Effector CD8-positive, alpha-beta T cell (primary cell): ENCODE measurements around the gene SCN8A.
"Not testable (repeated sequence)": the region's sequence is repeated elsewhere in the genome, so short reads cannot be mapped to it uniquely, and the experiment has no call there.

ENCODE experiments used
- DNase-seq: peaks from one replicate; lab custom pipeline; 2025; lab: John Stamatoyannopoulos, UW

Gene SCN8A

DNA sequence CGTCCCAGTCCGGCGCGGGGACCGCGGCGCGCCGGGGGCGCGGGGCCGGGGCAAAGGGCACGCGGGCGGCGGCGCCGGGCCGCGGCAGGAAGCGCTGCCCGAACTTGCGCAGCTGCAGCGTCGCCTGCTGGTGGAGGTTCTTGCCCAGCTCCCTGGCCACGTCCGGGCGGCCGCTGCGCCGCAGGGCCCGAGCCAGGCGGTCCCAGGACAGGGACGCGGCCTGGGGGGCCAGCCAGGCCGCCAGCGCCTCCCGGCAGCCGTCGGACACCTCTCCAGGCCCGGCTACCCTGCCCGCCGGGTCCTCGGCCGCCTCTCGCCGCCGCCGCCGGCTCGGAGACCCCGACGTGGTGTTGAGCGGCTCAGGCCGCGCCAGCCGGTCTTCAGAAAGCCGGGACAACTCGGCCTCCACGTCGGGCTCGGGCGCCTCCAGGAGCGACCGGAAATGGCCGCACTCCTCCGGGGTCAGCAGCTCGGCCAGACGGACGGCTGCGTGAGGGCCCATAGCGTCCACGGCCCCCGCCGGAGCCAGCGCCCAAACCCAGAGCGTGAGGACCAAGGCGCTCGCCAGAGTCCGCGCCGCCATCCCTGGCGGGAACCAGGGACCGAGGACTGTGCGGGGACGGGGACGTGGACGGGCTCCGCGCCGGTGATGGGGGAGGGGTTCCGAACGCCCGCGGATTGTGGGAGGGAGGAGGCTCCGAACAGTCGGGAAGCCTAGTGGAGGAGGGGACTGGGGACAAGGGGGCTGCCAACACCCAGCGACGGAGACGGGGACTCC is 223.5 kb downstream of the SCN8A start:
- DNase-seq = peak; percentile 25

DNA sequence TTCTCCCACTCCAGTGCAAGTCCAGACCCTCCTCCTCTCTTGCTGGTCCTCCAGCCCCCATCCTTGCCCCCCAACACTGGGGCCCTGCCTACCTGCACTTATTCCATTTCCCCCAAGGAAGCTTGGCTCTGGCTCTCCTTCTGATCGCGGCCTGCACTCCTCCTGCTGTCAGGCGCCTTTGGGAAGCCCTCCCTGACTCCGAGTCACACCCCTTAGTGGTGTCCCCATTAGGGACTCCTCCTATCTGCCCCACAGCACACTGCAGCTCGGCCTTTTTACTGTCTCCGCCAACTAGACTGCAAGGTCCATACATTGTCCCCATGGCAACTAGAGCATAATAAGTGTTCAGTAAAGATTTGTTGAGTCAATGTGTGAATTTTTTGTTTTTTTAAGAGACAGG is 224.5 kb downstream of the SCN8A start:
- DNase-seq = no peak

DNA sequence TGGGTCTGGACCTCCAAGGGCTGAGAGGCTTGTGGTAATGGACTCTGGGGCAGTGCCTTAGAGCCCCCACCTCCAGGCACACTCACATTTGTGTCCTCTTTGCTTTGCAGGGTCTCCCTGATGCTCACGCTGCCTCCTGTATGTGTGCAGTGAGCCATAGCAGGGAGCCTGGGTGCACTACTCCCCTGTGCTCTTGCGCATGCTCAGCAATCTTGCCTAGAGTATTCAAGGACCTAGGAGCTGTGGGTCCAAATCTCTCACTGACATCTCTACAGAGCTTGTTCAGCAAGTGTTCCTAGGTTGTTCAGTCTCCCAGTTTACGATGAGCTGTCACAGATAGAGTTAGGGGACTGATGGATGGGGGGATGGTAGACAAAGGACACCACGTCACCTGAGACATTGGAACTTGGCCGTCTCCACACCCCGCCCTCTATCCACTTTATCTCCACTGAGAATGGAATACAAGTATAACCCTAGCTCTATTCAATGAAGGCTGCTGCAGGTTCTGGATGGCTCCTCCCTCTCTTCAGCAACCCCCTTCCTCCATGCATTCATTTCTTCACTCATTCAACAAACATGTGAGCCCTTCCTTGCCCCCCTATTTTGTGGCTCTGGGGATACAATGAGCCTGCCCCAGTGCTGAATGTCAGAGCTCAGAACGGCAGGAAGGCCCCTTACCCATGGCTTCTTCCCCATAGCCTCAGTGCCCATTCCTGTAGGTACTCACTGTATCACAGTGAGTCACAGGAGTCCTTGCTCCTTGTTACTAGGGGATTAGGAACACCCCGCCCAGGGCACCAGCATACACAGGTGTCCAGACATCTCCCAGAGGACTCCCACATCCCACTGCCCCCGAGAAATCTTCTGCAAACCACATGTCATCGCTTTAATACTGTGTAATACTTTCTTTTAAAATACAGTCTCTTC is 226.3 kb downstream of the SCN8A start:
- DNase-seq = no peak

DNA sequence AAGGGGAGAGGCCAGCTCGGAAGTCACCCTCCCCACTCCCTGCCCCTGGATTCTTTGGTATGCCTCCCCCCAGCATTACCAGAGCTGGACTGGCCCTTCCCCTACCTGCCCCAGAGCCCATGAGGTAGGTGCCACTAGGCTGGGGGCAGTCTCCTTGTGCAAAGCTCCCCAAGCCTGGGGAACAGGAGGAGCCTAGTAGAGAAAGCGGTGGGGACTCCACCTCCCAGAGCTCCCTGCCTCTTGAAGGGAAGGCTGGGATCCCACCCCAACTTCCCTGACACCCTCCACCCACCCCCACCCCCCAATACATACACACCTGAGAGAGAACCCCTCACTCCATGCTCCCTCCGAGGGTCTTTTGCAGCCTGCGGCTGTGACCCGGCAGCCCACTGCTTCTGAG is 227.1 kb downstream of the SCN8A start:
- no peak for DNase-seq

DNA sequence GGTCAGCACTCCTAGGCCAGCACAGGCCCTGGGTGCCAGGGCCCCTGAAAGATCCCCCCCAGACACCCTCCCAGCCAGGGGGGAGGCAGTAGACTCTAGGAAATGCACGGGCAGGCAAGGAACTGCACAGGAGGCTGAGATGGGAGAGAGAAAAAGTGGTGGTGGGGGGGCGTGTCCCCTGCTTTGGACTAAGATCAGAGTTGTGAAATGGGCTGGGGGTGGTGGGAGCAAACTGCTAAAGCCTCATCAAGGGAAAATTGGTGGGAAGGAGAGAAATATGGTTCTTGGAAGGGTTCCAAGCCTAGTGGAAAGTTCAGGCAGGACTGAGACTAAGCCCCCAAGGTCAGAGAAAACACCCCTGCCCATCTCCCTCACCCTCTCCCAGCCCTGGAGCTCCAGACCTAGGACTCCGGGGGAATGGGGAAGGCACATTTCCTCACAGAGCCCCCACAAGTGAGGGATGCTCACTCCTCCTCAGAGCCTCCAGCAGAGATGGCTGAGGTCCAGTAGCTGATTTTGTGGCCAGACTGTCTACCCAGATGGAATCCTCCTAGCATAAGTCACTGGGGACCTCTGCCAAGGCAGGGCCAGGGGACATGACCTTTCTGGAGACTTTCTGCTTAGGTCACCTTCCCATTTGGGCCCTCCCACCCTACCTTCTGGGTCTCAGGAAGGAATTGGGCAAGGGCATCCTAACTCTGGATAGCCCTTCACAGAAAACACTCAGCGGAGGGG is 227.7 kb downstream of the SCN8A start:
- no peak for DNase-seq

DNA sequence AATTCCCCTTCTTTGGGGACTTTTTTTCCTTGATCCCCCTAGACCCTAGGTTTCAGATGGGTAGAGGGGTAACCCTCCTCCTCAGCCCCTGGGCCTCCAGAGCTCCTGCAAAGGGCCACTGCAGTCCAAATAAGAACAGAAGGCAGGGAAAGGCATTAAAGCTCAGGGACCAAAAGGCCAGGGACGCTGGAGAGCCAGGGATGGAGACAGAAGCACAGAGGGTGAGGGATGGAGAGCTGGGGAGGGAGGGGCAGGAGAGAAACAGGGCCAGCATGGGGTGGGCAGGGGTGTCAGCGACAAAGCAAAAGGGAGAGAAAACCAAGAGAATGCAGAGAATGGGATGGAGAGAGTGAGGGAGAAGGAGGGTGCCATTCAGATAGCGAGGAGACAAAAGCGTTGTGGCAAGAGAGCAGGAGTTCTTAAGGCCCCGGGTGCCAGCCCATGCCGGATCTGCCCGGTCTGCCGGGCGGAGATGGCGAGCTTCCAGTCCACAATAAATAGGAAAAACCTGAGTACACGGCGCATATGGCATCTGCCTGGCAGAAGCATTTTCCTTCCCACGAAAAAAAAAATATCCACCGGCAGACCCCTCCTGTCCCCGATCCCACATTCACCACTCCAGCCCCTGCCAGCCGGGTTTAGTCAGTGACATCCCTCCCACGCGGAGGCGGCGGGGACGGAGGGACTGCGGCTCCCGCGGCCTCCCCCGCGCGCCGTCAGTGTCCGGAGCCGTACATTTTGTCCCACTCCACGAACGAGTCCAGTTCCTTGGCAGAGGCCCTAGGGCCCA is 228.9 kb downstream of the SCN8A start:
- no peak for DNase-seq

DNA sequence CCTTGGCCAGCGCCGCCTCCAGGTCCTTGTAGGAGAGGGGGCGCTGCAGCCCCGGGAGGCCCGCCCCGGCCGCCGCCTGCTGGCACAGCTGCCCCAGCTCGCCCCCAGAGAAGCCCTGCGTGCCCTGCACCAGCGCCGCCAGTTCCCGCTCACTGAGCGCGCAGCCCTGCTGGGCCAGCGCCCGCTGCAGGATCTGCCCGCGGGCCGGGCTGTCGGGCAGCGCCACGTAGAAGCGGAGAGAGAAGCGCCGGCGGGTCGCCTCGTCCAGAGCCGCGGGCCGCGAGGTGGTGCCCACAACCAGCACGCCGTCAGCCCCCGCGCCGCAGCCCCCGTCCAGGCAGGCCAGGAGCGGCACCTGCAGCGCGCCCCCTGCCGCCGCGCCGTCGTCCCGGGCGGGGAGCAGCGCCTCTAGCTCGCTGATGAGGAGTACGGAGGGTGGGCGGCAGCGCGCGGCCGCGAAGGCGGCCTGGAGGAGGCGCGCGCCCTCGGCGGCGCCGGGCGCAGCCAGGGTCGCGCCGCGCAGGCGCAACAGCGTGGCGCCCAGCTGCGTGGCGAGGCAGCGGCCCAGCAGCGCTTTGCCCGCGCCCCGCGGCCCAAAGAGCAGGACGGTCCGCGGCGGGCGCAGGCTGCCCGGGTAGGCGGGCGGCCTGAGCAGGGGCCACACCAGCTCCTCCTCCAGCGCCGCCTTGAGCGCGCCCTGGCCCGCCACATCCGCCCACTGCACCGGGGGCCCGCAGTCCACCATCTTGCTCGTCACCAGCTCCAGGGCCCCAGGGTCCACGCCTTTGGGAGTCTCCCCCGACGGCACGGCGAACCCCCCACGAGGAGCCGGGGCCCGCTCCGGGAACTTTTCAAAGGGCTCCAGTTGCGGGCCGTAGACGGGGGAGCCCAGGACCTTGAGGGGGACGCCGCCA is 229.8 kb downstream of the SCN8A start:
- peak; percentile 70 for DNase-seq

DNA sequence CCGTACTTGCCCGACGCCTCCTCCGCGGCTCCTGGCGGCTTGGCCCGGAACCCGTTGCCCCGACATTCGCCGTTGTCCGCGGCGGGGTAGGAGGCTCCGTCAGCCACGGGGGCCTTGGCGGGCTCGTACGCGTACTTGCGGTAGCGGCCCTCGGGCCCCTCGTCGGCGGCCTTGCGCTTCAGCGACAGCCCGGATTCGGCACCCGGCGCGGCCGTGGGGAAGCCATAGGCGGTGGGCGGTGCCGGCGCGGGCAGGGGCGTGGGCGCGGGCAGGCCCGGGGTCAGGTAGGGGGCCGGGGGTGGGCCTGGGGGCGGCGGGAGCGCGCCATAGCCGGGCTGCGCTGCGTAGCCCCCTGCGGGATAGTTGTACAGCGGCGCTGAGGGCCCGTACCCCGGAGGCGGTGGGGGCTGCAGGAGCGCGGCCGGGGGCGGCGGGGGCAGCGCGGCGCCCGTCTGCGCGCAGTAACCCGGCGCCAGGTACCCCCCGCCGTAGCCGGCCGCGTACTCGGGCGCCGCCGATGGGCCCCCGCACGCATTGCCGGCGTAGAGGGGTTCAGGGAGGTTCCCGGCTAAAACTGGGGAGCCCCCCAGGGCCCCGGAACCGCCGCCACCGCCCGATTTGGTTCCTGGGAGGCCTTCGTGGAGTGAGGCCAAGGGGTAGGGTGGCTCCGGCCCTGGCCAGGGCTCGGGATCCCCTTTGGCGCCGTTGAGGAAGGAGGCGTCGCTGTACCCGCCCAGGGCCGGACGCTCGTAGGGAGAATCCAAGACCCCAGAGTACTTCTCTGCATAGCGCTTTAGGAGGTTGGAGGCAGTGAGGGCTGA is 230.6 kb downstream of the SCN8A start:
- peak; percentile 29 for DNase-seq

DNA sequence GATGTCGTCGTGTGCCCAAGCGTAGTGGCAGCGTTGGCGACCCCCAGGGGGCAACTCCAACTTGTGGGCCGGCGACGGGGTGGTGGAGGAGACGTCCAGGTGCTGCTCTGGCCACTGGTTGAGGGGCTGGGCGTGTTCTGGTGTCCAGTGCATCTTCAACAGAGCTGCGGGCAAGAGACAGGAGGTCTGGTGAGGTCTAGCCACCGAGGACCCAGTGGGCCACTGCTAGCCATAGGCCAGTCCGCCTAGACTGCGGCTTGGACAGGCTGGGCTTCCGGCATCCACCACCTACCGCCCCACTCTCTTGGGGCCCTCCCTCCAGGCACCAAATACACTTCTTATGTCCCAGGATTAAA is 231.2 kb downstream of the SCN8A start:
- DNase-seq = no peak

DNA sequence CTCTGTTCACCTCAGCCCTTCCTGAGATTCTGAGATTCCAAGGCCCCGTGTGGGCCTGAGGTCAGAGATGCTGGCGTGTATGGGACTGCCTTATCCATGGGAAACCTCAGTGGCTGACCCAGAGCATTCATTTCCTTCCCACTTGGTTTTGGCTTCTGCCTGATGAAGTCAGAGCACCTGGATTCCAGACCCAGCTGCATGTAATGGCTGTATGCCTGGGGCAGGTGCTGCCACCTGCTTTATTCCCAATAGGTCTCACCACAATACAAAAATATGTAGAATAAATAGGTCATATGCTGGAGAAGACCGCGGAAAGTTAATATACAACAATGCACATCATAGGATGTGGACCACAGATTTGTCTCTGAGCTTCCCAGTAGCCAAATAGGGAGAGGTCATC is 231.9 kb downstream of the SCN8A start:
- no peak for DNase-seq

DNA sequence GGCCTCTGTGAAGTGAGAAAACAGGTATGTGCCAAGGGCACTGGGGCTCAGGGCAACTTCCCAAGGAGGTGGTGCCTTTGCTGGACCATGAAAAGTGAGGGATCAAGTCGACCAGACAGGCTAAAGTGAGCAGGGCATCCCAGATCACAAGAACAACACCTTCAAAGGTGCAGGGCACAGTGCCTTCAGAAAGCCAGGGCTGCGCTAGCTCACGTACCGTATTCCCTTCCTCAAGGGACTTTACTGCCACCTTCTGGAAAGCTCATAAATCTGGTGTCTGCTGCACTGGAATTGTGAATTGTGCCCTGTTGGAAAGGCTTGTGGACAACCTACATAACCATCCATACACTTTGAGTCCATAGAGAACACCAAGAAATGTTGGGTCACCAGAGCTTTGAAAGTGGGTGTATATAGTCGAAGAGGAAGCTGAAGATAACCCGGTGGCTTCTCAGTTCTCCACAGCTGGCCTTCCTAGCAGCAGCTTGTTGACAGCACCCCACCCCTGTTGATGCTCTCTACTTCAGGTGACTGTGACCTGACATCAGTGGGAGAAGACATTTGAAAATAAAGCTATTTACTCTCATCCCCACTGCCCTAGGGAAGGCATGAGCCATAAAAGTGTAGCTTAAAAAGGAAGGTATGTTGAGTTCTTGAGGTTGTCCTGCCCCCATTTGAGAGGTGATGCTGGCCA is 233.0 kb downstream of the SCN8A start:
- no peak for DNase-seq

DNA sequence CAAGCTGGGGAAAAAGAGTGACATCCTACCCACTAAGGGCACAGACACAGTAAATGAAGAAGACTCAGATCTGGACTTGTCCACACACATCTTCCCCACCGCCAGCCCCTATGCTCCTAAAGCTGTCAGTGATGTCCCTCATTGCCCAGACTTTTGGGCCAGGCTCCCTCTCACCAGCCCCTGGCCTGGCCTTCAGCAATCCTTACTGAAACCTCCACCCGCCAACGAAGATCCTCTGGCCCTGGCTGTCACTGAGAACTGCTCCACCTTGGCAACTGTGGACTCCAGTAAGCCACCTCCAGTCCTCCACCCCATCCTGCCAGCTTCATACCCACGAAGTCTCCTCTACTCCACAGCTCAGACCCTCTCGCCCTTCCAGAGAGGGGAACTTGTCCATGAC is 234.2 kb downstream of the SCN8A start:
- no peak for DNase-seq

DNA sequence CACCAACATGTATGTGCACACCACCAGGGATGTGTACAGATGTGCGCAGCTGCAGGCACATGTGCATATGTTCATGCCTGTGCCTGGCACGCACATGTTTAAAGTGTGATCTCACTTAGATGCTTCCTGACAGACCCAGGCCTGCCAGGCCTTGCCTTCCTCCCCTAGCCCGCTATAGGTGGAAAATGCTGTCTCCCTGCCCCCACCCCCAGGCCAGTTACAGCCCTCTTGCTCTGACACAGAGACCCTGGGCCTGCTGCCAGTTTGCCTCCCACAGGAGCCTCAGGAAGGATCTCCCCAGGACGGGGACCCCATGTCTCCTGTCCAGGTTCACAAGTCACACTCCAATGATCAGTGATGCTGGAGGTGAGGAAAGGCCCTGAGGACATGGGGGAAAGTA is 235.8 kb downstream of the SCN8A start:
- DNase-seq = no peak

DNA sequence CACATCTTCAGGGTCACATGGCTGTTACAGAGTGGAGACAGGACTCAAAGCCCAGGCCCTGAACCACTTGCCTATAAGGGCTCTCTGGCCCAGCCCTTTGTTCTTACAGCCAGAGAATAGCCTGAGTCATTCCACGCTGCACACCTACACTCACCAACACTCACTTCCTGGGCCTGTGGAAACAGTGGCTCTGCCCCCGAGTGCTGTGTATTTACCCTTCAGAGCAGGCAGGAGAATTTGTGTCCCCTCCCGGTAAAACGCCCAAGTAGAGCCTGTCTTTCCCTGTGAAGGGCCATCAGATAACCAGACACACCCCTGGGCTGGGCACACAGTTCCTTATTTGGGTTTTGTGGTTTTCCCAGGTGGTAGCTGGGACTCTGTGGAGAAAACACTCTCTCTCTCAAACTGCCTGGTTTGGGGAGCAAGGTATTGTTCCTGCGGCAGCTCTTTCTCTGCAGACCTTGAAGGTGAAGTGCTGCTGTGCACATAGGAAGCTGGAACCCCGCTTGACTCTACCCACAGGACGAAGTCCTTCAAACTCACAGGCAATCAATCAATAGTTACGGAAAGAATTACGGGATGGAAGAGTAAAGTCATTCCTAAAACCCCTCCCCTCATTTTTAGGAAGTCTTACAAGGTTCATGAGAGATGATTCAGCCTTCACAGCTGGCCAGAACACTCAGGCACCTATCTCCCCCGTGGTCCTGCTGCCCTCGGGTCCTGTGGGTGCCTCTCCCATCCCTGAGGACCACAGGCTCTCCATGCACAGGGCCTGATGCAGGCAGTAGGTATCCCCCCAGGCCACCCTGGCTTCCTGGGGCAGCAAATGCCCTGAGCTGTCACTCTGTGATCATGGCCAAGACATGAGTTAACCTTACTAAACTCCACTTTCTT is 237.1 kb downstream of the SCN8A start:
- no peak for DNase-seq

DNA sequence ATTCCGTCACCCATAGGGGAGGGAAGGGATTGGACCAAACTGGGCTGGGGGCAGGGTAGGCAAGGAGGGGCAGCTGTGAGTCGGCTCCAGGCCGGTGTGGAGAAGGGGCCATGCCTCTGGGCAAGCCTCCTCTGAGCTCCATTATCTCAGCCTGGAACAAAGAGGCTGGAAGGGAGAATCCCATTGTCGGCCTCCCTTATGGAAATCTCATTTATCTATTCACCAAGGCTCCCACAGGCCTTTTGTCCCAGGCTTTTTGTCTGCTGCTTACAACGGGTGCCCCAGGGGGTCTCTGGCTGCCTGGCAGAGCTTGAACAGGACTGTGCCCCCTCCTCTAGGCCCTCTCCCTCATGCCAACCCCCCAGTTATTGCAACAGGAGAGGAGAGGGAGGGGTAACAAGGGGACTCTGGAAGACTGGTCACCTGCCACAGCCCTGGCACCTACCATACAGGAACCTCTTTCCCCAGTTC is 238.0 kb downstream of the SCN8A start:
- DNase-seq = no peak

DNA sequence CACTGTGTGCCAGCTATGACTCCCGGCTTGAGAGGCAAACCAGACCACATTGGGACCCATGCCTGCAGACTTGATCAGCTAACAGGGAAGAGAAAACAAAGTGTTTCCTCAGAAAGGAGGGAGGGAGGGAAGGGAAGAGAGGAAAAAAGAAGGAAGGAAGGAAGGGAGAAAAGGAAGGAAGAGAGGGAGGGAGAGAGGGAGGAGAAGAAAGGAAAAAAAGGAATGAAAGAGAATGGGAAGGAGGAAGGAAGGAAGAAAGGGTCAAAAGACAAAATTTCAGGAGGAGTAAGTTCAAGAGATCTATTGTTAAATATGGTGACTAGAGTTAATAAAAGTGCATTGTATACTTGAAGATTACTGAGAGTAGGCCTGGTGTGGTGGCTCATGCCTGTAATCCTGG is 238.6 kb downstream of the SCN8A start:
- DNase-seq = no peak

DNA sequence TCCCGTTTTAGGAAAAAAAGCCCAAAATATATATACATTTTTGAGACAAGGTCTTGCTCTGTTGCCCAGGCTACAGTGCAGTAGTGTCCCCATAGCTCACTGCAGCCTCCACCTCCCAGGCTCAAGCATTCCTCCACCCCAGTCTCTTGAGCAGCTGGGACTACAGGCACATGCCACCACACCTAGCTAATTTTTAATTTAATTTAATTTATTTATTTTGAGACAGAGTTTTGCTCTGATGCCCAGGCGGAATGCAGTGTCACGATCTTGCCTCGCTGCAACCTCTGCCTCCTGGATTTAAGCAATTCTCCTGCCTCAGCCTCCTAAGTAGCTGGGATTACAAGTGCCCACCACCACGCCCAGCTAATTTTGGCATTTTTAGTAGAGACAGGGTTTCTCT is 240.8 kb downstream of the SCN8A start:
- not testable (repeated sequence) for DNase-seq
